Activated gamma-delta T cell treated with Interleukin-2 at 50 U/mL for 16 hours (primary cell): ENCODE results near the gene CSAG1.
"Not testable (repeated sequence)": the region's sequence is repeated elsewhere in the genome, so short reads cannot be mapped to it uniquely, and the experiment has no call there.

Experiments used
- DNase-seq: peaks from one replicate; pipeline ENCODE4 v3.0.0-alpha.2; 2020

Gene CSAG1

GRCh38 chrX:152733261-152733975 lies at the start of gene CSAG1, which contains the start of gene MAGEA12:
CSAG1 (minus strand) TSS chrX:152733721; CDS start chrX:152732460, 1,261 bp downstream.
MAGEA12 (plus strand) TSS chrX:152733757; CDS start chrX:152736162, 2,405 bp downstream.
- no peak for DNase-seq

DNA sequence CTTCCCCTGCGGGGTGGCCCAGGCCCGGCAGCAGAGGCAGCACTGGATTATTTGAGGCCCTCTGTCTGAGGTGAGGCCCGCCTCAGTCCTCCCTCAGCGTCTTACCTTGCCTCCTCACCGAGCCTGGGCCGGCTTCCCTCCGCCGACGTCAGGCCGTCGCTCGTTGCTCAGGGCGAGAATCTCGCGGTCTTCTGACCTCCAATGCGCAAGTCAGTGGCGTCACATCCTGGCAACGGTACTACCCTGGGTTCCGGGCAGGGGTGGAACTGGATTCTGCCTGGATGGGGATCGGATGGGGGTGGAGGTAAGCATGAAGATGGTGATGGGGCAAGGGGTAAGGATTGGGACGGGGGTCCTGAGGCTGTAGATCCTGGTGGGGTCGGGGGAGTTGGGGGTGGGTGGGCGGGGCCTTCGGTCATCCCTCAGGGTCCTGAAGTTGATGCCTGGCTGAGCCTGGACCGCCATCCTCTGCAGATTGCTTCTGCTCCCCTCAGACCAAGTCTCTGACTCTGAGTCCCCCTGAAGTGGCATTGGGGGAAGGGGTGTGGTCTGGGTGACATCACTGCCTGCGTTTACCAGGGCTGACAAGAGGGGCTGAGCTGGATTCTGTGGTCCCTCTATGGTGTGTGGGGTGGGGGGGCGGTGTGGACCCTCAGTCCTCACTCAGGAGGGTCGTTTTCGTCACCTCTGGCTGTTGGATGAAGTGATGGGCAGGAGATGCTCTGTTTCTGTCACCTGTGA lies 36.2 kb upstream of the CSAG1 start, which contains the start of gene MAGEA6:
Gene MAGEA6 (minus strand): TSS at position 141 of the 741 bp plus-strand sequence. CDS start 2,039 bp downstream, outside the sequence.
- not testable (repeated sequence) for DNase-seq

- not testable (repeated sequence) for DNase-seq
These were observed 33.0 kb upstream of the CSAG1 start for GRCh38 chrX:152766562-152766961.

DNA sequence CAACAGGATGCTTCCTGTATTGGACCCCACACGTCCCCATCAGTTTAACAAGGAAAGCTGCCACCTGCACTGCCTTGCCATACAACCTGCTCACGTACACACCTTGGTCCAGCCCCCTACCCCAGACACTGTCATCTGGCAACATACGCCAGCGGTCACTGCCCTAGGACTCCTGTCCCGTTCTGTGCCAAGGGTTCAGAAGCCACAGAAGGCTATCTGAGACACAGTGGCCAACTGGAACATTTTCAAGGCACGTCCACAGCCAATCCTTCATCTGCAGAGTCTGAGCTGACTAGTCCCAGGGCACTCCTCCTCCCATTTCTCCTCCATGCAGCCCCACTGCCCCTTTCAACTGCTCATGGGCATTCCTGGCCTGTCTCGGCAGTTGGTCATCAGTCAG lies 28.1 kb upstream of the CSAG1 start:
- DNase-seq, result not testable (repeated sequence)

GRCh38 chrX:152759544-152759943 lies 26.0 kb upstream of the CSAG1 start:
- not testable (repeated sequence) for DNase-seq

DNA sequence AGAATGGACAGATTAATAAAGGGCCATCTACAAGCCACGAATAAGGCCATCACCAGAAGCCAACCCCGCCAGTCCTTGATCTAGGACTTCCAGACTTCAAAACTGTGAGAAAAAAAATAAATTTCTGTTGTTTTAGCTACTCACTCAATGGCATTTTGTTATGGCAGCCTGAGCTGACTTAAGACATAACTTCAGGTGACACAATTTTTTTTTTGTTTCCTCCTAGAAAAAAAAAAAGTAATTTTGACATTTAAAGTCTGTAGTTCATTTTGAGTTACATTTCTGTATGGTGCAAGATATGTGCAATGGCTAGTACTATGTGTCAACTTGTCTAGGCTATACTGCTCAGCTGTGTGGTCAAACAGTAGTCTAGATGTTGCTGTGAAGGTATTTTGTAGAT lies 25.4 kb upstream of the CSAG1 start, which contains the start of gene CSAG3:
Gene CSAG3 (plus strand): TSS at position 301 of the 400 bp plus-strand sequence.
- DNase-seq, result not testable (repeated sequence)

GRCh38 chrX:152754871-152755270 lies 21.4 kb upstream of the CSAG1 start:
- DNase-seq, result not testable (repeated sequence)

- not testable (repeated sequence) for DNase-seq
These were observed 20.4 kb upstream of the CSAG1 start, which contains the start of gene MAGEA2 for GRCh38 chrX:152753686-152754650. MAGEA2 (minus strand) TSS chrX:152753842; CDS start chrX:152751363, 2,479 bp downstream.

DNA sequence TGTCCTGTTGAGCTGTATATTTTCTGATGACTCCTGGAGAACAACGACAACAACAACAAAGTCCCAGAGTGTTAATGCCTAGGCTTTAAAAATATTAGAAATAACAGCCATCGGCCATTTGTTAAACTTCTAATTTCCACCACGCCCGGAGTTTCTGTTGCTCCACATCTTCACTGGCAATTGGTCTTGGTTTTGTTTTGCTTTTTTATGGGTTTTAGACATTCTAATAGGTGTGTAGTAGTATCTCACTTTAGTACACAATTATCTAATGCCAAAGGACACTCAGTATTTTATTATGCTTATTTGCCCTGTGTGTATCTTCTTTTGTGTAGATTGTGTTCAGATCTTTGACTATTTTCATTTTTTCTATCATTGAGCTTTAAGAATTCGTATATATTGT lies 5.0 kb upstream of the CSAG1 start:
- no peak for DNase-seq

DNA sequence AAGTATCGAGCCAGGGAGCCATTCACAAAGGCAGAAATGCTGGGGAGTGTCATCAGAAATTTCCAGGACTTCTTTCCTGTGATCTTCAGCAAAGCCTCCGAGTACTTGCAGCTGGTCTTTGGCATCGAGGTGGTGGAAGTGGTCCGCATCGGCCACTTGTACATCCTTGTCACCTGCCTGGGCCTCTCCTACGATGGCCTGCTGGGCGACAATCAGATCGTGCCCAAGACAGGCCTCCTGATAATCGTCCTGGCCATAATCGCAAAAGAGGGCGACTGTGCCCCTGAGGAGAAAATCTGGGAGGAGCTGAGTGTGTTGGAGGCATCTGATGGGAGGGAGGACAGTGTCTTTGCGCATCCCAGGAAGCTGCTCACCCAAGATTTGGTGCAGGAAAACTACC lies 3.0 kb upstream of the CSAG1 start:
- DNase-seq, result not testable (repeated sequence)

DNA sequence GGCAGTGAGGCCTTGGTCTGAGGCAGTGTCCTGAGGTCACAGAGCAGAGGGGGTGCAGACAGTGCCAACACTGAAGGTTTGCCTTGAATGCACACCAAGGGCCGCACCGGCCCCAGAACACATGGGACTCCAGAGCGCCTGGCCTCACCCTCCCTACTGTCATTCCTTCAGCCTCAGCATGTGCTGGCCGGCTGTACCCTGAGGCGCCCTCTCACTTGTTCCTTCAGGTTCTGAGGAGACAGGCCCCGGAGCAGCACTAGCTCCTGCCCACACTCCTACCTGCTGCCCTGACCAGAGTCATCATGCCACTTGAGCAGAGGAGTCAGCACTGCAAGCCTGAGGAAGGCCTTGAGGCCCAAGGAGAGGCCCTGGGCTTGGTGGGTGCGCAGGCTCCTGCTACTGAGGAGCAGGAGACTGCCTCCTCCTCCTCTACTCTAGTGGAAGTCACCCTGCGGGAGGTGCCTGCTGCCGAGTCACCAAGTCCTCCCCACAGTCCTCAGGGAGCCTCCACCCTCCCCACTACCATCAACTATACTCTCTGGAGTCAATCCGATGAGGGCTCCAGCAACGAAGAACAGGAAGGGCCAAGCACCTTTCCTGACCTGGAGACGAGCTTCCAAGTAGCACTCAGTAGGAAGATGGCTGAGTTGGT lies 2.5 kb upstream of the CSAG1 start:
- no peak for DNase-seq

DNA sequence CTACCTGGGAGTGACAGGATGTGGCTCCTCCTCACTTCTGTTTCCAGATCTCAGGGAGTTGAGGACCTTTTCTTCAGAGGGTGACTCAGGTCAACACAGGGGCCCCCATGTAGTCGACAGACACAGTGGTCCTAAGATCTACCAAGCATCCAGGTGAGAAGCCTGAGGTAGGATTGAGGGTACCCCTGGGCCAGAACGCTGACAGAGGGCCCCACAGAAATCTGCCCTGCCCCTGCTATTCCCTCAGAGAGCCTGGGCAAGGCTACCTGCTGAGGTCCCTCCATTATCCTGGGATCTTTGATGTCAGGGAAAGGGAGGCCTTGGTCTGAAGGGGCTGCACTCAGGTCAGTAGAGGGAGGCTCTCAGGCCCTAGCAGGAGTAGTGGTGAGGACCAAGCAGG lies 1.6 kb upstream of the CSAG1 start:
- no peak for DNase-seq

DNA sequence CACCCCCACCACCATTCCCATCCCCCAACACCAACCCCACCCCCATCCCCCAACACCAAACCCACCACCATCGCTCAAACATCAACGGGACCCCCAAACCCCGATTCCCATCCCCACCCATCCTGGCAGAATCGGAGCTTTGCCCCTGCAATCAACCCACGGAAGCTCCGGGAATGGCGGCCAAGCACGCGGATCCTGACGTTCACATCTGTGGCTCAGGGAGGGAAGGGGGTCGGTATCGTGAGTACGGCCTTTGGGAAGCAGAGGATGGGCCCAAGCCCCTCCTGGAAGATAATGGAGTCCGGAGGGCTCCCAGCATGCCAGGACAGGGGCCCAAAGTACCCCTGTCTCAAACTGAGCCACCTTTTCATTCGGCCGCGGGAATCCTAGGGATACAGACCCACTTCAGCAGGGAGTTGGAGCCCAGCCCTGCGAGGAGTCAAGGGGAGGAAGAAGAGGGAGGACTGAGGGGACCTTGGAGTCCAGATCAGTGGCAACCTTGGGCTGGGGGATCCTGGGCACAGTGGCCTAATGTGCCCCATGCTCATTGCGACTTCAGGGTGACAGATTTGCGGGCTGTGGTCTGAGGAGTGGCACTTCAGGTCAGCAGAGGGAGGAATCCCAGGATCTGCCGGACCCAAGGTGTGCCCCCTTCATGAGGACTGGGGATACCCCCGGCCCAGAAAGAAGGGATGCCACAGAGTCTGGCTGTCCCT lies 780 bp upstream of the CSAG1 start:
- not testable (repeated sequence) for DNase-seq

- DNase-seq, result no peak
These were observed 8.1 kb downstream of the CSAG1 start for GRCh38 chrX:152725409-152725808.

DNA sequence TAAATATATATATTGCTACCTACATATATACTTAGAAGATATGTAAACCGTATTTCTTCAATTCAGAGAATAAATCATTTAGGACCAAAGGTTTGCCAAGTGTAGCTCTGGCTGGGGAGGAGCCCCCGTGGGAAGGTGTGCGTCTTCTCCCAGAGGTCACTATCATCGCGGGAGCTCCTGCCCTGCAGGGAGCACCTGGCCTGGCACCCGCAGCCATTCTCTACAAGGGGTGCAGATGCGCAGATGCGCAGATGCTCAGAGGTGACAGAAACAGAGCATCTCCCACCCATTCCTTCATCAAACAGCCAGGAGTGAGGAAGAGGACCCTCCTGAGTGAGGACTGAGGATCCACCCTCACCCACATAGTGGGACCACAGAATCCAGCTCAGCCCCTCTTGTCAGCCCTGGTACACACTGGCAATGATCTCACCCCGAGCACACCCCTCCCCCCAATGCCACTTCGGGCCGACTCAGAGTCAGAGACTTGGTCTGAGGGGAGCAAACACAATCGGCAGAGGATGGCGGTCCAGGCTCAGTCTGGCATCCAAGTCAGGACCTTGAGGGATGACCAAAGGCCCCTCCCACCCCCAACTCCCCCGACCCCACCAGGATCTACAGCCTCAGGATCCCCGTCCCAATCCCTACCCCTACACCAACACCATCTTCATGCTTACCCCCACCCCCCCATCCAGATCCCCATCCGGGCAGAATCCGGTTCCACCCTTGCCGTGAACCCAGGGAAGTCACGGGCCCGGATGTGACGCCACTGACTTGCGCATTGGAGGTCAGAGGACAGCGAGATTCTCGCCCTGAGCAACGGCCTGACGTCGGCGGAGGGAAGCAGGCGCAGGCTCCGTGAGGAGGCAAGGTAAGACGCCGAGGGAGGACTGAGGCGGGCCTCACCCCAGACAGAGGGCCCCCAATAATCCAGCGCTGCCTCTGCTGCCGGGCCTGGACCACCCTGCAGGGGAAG lies 19.4 kb downstream of the CSAG1 start, which contains the start of gene MAGEA2B:
Gene MAGEA2B (plus strand): TSS at position 814 of the 973 bp plus-strand sequence. CDS start 2,479 bp downstream, outside the sequence.
- not testable (repeated sequence) for DNase-seq

DNA sequence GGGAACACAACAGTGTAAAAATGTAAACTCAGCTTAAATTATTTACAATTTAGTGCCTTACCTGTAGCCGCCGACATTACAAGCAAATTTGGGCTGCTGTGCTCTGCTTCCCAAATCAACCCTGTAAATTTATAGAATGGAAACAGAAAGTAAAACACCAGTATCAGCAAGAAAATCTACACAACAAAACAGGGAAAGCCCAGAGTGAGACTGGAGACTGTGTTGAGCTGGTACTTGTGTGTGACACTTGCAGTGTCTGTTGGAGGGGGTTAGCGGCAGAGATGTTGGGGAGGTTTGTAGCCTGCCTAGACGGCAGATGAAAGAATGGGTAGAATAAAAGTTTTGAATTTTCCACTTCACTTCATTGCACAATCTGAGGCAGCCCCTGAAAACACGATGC lies 20.3 kb downstream of the CSAG1 start:
- not testable (repeated sequence) for DNase-seq

GRCh38 chrX:152709173-152709572 lies 24.3 kb downstream of the CSAG1 start, which contains the start of gene CSAG2:
CSAG2 (minus strand) TSS chrX:152709273; CDS start chrX:152709112, 161 bp downstream.
- DNase-seq, result not testable (repeated sequence)

DNA sequence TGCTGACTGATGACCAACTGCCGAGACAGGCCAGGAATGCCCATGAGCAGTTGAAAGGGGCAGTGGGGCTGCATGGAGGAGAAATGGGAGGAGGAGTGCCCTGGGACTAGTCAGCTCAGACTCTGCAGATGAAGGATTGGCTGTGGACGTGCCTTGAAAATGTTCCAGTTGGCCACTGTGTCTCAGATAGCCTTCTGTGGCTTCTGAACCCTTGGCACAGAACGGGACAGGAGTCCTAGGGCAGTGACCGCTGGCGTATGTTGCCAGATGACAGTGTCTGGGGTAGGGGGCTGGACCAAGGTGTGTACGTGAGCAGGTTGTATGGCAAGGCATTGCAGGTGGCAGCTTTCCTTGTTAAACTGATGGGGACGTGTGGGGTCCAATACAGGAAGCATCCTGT lies 27.0 kb downstream of the CSAG1 start:
- not testable (repeated sequence) for DNase-seq

- DNase-seq, result not testable (repeated sequence)
These were observed 33.1 kb downstream of the CSAG1 start for GRCh38 chrX:152700390-152700789.
